T-helper 2 cell treated with Interferon-gamma antibody and Interleukin-4, amounts not matched to agents 100 ng/mL and 5 ng/mL, for 36 hours (primary cell): Measurements from ENCODE around the gene HIPK2. TPM values are rescaled to one million over a fixed set of nuclear protein-coding genes. Genes with fewer than 3 reads are reported as not detected.
"Not testable (repeated sequence)": the region's sequence is repeated elsewhere in the genome, so short reads cannot be mapped to it uniquely, and the experiment has no call there.

Experiments
- intact Hi-C: fragments of 100-400 bp; cut with micrococcal nuclease; formaldehyde crosslinking; loops from one replicate; pipeline ENCODE4 v1.15.1; 2023
- total RNA-seq: library from RNA; stranded (reverse); gene quantifications from 2 replicates; pipeline ENCODE4 v1.2.3, GENCODE V29; 2022

The HIPK2 gene
- total RNA-seq, 1 donor from 2014 or later = 19.2 TPM

DNA sequence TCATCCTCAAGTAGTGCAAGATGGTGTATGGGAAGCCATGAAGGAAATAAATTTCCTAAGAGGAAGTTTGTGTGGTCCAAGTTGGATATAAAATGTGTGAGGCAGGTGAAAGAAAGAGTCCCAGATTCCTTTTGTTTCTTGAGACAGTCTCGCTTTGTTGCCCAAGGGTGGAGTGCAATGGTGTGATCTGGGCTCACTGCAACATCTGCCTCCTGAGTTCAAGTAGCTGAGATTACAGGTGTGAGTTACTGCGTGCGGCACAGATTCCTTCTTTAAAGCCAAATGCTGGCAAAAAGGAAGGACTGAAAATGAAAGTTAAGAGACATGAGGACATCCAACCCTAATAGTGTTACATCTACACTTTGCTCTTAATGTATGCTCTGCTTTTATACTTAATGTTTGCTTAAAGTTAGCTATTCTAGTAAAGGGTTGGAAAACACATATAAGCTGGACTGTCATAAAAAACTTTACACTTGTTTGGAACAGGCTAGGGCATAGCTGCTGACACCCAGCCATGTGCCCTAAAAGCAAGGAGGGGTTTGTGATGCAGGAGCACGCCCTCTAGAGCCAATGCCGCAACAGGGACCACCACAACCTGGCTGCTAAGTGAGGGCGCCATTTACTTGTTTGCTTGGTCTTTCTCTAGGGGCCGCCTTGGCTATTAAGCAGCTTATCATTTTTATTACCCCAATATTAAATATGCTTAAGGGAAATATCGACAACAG lies 219.8 kb downstream of the HIPK2 start:
- intact Hi-C loops = no loop called here

DNA sequence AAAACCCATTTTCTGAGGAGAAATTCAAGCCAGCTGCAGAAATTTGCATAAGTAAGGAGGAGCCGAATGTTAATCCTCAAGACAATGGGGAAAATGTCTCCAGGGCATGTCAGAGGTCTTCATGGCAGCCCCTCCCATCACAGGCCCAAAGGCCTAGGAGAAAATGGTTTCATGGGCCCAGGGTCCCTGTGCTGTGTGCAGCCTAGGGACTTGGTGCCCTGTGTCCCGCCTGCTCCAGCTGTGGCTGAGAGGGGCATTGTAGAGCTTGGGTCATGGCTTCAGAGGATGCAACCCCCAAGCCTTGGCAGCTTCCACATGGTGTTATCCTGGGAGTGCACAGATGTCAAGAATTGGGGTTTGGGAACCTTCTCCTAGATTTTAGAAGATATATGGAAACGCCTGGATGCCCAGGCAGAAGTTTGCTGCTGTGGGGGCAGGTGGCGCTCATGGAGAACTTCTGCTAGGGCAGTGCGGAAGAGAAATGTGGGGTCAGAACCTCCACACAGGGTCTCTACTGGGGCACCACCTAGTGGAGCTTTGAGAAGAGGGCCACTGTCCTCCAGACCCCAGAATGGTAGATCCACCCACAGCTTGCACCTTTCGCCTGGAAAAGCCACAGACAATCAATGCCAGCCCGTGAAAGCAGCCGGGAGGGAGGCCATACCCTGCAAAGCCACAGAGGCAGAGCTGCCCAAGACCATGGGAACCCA lies 223.7 kb downstream of the HIPK2 start:
- intact Hi-C loops = not testable (repeated sequence)

DNA sequence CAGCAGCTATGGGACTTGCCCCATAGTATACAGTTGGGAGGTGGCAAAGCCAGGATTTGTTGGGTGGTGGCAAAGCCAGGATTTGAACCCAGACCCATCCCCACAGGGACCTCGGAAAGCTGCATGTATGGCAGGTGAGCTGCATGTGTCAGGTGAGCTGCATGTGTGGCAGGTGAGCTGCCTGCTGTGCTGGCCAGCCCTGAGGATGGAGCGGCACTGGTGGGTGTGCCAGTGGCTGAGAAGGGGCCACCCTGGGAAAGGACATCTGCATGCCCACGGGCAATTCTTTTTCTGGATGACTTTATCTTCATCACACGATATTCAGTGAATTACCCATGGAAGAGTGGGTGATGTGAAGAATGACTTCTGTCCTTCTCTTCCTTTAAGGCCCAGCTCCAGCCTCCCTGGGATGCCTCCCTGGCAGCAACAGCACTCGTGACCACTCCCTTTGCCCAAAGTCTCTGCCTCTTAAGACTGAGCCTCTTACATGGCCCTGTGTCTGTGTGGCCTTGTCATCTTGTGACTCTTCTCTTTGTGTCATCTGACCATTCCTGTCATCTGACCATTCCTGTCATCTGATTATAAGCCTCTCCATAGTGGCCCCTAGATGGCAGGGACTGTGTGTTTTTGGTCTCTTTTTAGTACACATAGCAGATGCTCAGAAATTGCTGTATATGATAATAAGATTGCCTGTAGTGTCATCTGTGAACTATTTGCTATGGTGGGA lies 229.3 kb downstream of the HIPK2 start:
- intact Hi-C loops = no loop called here

DNA sequence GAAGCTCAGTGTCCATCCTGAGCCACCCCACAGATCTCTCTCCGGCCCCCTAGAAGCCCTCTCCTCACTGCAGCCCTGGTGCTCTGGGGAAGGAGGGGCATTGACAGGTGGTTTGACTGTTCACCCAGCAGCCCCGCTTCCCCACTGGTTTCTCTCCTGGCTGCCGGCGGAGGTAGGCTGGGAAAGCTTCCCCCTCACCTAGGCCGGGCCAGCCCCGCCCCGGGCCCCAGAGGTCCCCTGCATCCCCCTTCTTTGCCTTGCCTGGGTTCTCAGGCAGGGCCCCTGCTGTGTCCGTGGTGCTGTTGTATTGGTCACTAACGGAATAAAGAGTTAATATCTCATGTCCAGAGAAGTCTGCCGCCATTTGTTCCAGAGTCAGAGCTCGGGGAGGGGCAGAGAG lies 233.2 kb downstream of the HIPK2 start:
- intact Hi-C loops = no loop called here

DNA sequence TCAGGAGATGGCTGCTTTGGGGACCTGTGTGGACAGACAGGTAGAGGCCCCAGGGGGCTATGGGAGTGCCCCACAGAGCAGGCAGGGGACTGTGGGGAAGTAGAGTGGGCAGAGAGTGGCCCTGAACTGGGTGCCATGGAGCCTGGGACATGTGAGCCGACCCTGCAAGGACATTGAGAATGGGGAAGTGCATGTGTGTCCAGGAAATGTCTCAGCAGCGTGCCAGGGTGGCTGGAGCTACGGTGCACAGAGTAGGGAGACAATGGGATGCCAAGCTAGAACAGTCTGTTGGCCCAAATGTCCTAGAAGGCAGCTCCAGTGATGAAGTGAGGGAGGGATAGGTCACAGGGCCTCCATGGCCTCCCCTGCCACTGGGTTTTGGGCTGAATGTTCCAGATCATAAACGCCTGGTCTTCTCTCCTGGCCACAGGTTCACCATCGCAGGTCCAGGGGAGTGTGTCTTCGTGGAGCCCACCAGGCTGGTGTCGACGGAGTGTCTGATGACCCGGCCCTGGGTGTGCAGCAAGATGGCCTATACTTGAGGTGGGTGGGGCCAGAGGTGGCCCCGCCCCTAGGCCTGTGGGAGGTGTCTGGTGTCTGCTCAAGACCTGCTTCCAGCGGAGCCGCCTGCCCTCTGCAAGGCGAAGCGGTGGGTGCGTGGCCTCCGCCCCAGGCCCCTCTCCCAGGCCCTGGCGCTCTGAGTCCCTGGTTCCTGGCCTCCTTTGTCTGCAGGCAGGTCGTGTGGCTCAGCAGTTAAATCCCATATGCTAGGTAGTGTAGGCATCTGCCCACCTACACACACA lies 233.8 kb downstream of the HIPK2 start:
- intact Hi-C loops = no loop called here

DNA sequence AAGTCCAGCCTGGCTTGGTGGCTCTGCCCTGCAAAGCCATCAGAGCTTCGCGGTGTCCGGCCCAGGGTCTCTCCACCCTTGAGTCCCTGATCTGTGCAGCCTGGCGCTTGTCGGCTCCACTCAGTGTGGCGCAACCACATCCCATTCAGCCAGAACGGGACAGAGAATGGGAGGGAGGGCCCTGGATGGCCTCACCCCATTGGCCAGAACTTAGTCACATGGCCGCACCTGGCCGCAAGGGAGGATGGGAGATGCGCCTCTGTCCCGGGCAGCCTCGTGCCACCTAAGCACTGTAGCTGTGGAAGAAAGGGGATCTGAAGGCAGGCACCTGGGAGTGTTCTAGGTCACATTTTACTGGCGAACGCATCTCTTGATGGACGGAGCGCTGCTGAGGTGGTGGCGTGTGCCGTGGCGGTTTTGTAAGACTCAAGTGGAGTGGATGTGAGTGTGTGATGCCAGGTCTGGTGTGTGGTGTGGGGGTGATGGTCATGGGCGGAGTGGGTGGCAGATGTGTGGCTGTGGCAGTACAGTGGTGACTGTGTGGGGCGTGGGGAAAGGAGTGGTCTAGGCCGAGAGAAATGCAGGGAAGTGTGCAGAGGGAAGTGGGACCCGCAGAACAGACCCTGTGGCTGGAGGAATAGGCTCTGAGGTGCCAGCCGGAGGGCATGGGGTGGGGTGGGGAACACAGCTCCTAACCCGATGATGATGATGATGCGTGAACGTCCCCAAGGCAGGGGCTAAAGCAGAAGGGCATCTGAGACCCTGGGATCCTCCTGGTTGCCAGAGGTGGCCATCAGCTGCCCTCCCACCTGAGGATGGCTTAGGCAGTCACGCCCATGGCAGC lies 235.3 kb downstream of the HIPK2 start:
- intact Hi-C loops = no loop called here

DNA sequence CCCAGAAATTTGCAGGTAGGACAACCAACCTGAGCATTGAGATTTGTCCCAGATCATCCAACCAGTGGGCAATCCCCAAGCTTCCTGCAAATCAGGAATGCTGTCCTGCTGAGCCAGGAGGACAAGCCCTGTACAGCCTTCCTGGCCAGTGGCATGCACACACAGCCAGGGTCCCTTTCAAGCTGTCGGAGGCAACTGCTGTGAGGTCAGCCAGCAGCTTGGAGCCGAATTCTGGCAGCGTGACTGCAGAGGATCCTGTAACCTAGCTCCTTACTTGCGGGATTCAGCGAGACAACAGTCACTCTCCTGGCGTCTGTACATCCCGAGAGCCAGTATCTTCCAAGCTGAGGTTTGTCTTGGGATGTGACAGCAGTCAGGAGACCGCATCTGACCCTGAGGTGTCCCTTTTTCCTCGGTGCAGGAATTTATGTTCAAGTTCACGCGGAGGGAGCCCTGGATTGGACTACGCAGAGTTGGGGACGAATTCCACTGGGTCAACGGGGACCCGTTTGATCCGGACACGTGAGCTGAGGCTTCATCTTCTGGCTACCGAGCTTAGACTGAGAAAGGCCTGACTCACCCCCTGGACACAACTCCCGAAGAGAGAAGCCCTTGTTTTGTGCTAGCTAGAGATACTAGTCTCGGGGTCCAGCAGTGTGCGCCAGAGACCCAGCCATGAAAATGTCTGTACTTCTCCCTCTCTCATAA lies 236.0 kb downstream of the HIPK2 start:
- intact Hi-C loops = no loop called here

DNA sequence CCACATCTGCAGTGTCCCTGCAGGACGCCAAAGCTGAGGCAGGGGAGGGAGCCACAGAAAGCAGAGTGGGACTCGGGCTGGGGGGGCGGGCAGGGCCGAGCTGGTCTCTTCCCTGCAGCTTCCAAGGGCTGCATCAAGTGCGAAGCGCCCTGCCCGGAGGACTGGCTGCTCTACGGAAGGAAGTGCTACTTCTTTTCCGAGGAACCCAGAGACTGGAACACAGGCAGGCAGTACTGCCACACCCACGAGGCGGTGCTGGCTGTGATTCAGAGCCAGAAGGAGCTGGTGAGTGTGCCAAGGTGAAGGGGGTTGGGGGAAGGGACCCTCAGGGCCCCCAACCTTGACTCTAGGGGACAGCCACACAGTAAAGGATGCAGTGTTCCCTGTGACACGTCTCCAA lies 237.6 kb downstream of the HIPK2 start:
- intact Hi-C loops = no loop called here

DNA sequence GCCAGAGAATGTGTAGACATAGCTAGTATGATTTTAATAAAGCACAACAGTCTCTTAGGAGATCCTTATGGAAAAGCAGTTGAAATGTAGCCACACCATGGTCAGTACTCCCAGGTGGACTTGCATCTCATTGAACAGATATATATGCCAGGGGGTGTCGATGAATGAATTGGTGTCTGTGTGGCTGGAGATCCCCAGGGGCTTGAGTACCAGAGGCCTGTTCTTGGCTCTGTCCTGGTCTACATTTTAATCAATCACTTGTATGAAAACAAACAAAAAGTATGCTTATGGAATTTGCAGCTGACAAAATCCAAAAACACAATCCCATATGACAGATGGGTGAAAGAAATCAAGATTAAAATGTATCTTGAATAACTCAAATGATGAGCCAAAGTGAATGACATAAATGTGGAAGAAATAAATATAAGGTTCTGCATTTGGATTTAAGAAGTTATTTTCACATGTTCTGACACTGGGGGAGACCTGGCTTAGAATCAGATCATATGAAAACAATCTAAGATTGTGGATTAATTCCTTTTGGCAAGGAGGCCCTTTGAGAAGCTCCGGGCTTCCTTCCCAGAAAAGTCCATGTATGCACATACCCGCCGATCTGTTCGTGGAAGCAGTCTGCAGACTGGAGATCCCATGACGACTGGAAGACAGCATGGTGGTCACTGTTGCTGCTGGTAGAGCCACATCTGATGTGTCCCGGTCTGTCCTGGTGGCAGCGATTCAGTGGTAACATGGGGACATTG lies 238.7 kb downstream of the HIPK2 start:
- intact Hi-C loops = no loop called here

DNA sequence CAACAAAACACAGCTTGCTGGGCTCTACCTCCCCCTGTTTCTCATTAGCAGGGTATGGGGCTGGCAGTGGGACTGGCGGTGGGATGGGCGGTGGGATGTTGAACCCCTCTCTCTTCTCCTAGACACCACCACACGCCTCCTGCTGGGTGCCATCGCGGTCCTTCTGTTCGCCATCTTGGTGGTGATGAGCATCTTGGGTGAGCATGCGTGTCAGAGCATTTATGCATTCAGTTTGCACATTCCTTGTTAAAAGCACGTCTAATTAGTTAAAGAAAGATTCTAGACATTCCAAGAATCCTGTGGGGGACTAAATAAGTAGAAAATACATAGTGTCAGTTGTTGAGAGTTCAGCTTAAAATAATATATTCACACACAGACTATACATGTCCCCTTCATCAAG lies 241.6 kb downstream of the HIPK2 start:
- intact Hi-C loops = no loop called here

DNA sequence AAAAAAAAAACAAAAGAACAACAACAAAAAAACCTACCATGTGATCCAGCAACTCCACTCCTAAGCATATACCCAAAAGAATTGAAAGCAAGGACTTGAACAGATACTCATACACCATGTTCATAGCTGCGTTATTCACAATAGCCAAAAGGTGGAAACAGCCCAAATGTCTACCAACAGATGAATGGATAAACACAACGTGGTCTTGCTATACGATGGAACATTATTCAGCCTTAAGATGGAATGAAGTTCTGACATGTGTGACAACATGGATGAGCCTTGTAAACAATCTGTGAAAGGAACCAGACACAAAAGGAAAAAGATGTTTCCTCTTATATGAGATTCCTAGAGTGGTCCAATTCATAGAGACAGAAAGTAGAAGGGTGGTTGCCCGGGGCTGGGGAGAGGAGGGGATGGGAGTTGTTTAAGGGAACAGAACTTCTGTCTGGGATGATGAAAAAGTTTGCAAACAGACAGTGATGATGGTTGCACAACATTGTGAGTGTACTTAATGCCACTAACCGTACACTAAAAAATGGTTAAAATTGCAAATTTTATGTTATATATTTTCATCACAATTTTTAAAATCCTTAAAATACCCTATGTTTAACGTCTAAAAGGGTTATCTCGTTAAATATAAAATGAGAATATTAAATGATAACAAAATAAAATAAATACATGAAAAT lies 242.7 kb downstream of the HIPK2 start:
- intact Hi-C loops = no loop called here

DNA sequence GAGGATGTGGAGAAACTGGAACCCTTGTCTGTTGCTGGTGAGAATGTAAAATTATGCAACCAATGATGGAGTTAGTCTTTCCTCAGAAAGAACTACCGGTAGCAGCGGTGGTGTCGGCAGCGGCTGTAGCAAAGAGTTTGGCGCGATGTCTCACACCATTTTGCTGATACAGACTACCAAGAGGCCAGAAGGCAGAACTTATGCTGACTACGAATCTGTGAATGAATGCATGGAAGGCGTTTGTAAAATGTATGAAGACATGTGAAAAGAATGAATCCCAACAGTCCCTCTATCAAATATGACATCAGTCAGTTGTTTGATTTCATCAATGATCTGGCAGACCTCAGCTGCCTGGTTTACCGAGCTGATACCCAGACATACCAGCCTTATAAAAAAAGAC lies 243.7 kb downstream of the HIPK2 start:
- intact Hi-C loops = no loop called here

DNA sequence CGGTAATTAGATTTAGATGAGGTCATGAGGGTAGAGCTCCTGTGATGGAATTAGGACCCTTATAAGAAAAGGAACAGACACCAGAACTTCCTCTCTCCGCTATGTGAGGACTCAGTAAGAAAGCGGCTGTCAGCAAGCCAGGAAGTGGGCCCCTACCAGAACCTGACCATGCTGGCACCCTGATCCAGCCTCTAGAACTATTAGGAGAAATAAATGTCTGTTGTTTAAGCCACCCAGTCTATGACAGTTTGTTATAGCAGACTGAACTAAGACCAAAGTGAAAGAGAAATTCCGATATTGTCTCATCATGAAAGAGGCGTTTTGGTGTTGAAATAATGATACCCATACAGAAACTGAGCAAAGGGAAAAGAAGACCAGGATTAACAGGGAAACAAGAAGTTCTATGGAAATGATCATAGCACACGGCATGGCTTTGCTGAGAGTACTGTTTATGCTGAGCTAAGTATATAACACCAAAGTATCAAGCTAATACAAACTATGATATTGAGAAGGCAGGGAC lies 245.1 kb downstream of the HIPK2 start:
- intact Hi-C loops = no loop called here

DNA sequence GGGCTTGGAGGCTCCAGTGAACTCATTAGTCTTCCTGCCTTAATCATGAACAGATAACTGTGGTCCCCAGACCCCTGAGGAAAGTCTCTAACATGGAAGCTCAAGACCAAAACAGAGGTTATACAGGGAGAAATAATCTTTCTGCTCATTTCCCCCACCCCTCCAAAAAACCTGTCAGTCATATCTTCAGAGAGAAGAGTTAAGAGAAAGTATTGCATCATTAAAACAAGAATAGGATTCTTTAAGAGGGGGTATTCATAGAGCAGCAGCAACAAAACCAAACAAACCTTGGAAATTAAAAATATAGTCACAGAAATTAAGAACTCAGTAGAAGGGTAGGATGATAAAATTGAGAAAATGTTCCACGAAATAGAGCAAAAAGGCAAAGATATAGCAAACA lies 246.7 kb downstream of the HIPK2 start:
- intact Hi-C loops = no loop called here

DNA sequence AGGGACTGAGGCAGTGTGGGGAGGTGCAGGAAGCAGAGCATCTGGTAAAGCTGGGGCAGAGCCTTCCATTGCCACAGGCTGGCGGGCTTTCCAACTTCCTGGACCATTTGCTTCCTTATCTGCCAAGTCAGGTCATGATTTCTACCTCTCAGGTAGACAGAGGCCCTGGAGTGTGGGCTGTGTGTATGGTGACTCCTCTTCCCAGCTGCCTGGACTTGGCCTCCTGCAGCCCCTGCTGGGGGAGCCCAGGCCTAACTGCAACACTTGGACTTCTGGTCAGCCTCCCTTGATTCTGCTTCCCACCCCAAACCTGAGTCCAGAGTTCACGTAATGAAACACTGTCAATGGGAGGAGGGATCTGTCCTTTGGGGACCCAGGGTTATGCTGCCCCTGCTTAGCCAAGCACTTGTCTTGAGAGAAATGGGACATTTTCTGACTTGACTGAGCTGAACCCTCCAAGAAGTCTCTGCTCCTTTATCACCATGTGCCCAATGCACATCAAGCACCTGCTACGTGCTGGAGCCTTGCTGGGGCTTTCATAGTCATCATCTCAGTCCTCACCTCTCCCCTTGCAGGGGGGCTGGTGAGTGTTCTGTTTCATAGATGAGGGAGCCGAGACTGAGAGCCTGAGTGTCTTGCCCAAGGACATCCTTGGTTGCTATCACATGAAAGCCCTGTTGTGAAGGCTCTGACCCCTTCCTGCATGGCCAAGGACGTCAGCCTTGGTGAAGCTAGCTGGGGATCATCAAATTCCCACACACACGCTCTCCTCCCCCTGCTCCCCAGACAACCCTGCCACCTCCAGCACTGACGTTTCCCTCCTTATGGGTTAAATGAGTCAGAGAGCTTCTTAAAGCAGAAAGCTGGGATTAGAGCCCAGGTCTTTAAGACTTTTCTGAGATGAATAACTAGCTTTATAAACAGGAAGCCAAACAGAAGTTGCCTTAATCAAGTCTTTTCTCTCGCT lies 250.9 kb downstream of the HIPK2 start:
- intact Hi-C loops = no loop called here

DNA sequence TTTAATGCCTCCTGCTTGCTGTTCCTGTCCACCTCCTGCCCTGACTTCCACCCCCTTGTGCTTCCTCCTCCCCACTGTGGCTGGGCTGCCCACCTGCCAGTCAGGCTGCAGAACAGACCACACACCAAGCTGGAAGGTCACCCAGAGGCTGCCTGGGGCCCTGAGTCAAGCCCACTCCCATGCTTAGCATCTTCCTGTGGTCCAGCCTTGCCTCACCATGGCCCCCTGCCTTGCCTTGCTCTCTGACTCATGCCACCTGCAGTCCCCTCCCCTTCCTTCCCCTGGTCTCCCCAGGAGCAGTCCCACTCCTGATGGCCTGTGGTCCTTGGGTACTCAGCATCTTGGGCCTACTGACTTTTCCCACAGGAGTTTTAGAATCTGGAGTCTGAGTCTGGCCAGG lies 252.0 kb downstream of the HIPK2 start:
- intact Hi-C loops = no loop called here

DNA sequence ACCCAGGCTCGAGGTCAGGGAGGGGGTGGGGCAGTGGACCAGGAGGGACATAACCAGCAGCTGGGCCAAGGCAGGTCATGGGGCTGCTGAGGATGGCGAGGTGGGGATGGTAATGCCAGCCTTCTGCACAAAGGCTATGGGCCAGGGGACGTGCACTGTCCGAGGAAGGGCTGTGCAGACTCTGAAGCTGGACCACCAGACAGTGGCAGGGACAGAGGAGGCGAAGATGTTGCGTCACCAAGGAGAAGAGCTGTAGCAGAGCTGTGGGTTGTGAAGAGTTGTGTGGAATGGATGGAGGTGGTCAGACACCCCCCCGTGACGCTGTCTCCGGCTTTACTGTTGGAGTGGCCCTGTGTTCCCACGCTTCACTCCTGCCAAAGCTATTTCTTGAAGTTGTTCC lies 252.6 kb downstream of the HIPK2 start:
- intact Hi-C loops = no loop called here
